ENCODE measurements around the gene UST. TPM values are rescaled to one million over a fixed set of nuclear protein-coding genes. Genes with fewer than 3 reads are reported as not detected.

Gene UST
- total and polyA plus RNA-seq, 4 donors: 0.24 to 2.7 (median 0.87) TPM

DNA sequence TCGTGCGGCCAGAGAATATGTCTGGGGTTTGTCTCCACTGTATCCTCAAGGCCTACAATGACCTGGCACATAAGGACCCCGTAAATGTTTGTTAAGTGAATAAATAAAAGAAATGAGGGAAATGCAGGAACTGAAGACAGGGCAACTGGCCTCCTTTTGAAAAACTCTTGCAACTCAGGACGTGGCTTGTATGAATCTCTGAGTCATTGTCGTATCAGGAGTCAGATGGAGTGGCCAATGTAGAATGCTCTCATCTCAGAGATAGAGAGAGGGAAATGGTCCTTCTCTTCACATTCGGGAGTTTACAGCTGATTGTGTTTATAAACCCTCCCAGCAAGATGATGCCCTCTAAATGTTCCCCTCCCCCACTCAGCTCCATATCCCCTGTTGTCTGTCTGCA, 57.1 kb downstream of the UST start:
- DNase-seq (ENCODE audit: low spot score): no peak
- WGBS: 85% methylated on average over 6 of the region's 6 CpGs
- TF ChIP-seq, protein P1, sequence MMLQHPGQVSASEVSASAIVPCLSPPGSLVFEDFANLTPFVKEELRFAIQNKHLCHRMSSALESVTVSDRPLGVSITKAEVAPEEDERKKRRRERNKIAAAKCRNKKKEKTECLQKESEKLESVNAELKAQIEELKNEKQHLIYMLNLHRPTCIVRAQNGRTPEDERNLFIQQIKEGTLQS (IDR thresholded peaks at IDR 0.05): no peak
- TF ChIP-seq RXRA (IDR thresholded peaks at IDR 0.05) (no peak), SP1 (IDR thresholded peaks at IDR 0.05) (no peak), NR2F2 (IDR thresholded peaks at IDR 0.05) (no peak), EGR1 (IDR thresholded peaks at IDR 0.05; ENCODE audit: low read depth in 2 of 2) (no peak)
- TF ChIP-seq, protein P2, sequence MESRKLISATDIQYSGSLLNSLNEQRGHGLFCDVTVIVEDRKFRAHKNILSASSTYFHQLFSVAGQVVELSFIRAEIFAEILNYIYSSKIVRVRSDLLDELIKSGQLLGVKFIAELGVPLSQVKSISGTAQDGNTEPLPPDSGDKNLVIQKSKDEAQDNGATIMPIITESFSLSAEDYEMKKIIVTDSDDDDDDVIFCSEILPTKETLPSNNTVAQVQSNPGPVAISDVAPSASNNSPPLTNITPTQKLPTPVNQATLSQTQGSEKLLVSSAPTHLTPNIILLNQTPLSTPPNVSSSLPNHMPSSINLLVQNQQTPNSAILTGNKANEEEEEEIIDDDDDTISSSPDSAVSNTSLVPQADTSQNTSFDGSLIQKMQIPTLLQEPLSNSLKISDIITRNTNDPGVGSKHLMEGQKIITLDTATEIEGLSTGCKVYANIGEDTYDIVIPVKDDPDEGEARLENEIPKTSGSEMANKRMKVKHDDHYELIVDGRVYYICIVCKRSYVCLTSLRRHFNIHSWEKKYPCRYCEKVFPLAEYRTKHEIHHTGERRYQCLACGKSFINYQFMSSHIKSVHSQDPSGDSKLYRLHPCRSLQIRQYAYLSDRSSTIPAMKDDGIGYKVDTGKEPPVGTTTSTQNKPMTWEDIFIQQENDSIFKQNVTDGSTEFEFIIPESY (IDR thresholded peaks at IDR 0.05): no peak
- H3K36me3 ChIP-seq (ENCODE audit: control insufficient read depth in 4 of 4, insufficient read depth in 3 of 4, low read depth in 1 of 4, low read length in 3 of 4): no peaks in the 10 kb centered on the region
- no peak overlapping the region for H3K9ac ChIP-seq (ENCODE audit: low read depth in 1 of 2, low read length in 2 of 2)
- H3K4me1 ChIP-seq (ENCODE audit: control insufficient read depth in 4 of 4, insufficient read depth in 4 of 4, low read length in 3 of 4): no peaks in the 10 kb centered on the region
- H3K27ac ChIP-seq (ENCODE audit: low read depth in 1 of 2, low read length in 2 of 2): no peak overlapping the region
- no peaks in the 10 kb centered on the region for H3K27me3 ChIP-seq (ENCODE audit: control insufficient read depth in 4 of 4, insufficient read depth in 4 of 4, low read length in 3 of 4)
- H3K4me3 ChIP-seq (ENCODE audit: low read depth in 1 of 3, low read length in 3 of 3): no peak overlapping the region
- H3K9me3 ChIP-seq (ENCODE audit: control insufficient read depth in 4 of 4, low read length in 3 of 4): no peaks in the 10 kb centered on the region

DNA sequence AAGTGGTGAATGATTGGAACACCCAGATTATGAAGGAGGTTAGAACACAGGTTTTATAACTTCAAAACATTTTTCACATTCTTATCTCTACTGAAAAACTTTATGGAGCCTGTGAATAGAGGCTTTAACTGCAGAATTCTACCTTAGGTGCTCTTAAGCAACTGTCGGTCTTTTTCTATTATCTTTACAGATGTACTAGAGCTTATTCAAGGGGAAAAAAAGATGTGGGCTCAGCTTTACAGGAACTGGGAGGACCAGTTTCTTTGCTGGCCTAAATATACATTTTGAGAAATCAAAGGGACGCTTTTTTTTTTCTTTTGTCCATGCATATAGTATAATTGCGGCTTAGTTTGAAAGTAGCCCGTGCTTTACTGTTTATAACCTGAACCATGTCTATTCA, 58.9 kb downstream of the UST start:
- no peak overlapping the region for H3K4me3 ChIP-seq (ENCODE audit: low read depth in 1 of 3, low read length in 3 of 3)

More for the DNA sequence above, 58.9 kb downstream of the UST start:
- H3K27ac ChIP-seq (ENCODE audit: low read depth in 1 of 2, low read length in 2 of 2): no peak overlapping the region
- H3K4me1 ChIP-seq (ENCODE audit: control insufficient read depth in 4 of 4, insufficient read depth in 4 of 4, low read length in 3 of 4): no peaks in the 10 kb centered on the region
- H3K9ac ChIP-seq (ENCODE audit: low read depth in 1 of 2, low read length in 2 of 2): no peak overlapping the region
- H3K9me3 ChIP-seq (ENCODE audit: control insufficient read depth in 4 of 4, low read length in 3 of 4): no peaks in the 10 kb centered on the region
- TF ChIP-seq JUND (IDR thresholded peaks at IDR 0.05) (no peak), YY1 (IDR thresholded peaks at IDR 0.05) (no peak), NR2F2 (IDR thresholded peaks at IDR 0.05) (no peak), SP1 (IDR thresholded peaks at IDR 0.05) (no peak), TAF1 (conservative IDR thresholded peaks at IDR 0.05) (no peak), HNF4A (conservative IDR thresholded peaks at IDR 0.05) (no peak), RXRA (IDR thresholded peaks at IDR 0.05) (no peak), RAD21 (IDR thresholded peaks at IDR 0.05) (no peak), FOXA2 (IDR thresholded peaks at IDR 0.05) (no peak), GABPA (IDR thresholded peaks at IDR 0.05 in 1 of 2, conservative IDR thresholded peaks at IDR 0.05 in 1 of 2) (no peak), FOXA1 (IDR thresholded peaks at IDR 0.05) (no peak), HNF4G (IDR thresholded peaks at IDR 0.05) (no peak), EGR1 (IDR thresholded peaks at IDR 0.05; ENCODE audit: low read depth in 2 of 2) (no peak)
- TF ChIP-seq, protein P2 (IDR thresholded peaks at IDR 0.05): no peak
- TF ChIP-seq, protein P3, sequence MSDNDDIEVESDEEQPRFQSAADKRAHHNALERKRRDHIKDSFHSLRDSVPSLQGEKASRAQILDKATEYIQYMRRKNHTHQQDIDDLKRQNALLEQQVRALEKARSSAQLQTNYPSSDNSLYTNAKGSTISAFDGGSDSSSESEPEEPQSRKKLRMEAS (IDR thresholded peaks at IDR 0.05): no peak
- TF ChIP-seq, protein P4, sequence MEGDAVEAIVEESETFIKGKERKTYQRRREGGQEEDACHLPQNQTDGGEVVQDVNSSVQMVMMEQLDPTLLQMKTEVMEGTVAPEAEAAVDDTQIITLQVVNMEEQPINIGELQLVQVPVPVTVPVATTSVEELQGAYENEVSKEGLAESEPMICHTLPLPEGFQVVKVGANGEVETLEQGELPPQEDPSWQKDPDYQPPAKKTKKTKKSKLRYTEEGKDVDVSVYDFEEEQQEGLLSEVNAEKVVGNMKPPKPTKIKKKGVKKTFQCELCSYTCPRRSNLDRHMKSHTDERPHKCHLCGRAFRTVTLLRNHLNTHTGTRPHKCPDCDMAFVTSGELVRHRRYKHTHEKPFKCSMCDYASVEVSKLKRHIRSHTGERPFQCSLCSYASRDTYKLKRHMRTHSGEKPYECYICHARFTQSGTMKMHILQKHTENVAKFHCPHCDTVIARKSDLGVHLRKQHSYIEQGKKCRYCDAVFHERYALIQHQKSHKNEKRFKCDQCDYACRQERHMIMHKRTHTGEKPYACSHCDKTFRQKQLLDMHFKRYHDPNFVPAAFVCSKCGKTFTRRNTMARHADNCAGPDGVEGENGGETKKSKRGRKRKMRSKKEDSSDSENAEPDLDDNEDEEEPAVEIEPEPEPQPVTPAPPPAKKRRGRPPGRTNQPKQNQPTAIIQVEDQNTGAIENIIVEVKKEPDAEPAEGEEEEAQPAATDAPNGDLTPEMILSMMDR (IDR thresholded peaks at IDR 0.05; ENCODE audit: low read depth, low read length, missing input control): no peak
- TF ChIP-seq, protein P1 (IDR thresholded peaks at IDR 0.05): no peak
- TF ChIP-seq, protein P5, sequence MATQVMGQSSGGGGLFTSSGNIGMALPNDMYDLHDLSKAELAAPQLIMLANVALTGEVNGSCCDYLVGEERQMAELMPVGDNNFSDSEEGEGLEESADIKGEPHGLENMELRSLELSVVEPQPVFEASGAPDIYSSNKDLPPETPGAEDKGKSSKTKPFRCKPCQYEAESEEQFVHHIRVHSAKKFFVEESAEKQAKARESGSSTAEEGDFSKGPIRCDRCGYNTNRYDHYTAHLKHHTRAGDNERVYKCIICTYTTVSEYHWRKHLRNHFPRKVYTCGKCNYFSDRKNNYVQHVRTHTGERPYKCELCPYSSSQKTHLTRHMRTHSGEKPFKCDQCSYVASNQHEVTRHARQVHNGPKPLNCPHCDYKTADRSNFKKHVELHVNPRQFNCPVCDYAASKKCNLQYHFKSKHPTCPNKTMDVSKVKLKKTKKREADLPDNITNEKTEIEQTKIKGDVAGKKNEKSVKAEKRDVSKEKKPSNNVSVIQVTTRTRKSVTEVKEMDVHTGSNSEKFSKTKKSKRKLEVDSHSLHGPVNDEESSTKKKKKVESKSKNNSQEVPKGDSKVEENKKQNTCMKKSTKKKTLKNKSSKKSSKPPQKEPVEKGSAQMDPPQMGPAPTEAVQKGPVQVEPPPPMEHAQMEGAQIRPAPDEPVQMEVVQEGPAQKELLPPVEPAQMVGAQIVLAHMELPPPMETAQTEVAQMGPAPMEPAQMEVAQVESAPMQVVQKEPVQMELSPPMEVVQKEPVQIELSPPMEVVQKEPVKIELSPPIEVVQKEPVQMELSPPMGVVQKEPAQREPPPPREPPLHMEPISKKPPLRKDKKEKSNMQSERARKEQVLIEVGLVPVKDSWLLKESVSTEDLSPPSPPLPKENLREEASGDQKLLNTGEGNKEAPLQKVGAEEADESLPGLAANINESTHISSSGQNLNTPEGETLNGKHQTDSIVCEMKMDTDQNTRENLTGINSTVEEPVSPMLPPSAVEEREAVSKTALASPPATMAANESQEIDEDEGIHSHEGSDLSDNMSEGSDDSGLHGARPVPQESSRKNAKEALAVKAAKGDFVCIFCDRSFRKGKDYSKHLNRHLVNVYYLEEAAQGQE (IDR thresholded peaks at IDR 0.05): no peak
- WGBS: 89% methylated on average over 4 of the region's 4 CpGs
- no peaks in the 10 kb centered on the region for H3K27me3 ChIP-seq (ENCODE audit: control insufficient read depth in 4 of 4, insufficient read depth in 4 of 4, low read length in 3 of 4)
- DNase-seq (ENCODE audit: low spot score): no peak
- no peaks in the 10 kb centered on the region for H3K36me3 ChIP-seq (ENCODE audit: control insufficient read depth in 4 of 4, insufficient read depth in 3 of 4, low read depth in 1 of 4, low read length in 3 of 4)
